Type B pancreatic cell (in vitro differentiated cells): ENCODE data around the gene PRRC2C. TPM values are rescaled to one million over a fixed set of nuclear protein-coding genes. Genes with fewer than 3 reads are reported as not detected.

ENCODE experiments used
- DNase-seq: peaks from one replicate; pipeline ENCODE4 v3.0.0; 2021; ENCODE audit warnings: mixed read lengths; ENCODE audit not compliant: unreplicated experiment; ENCODE audit errors: extremely low spot score
- H3K27ac Mint-ChIP-seq: 2 replicates; pipeline ENCODE4 v1.8.0; 2021; ENCODE audit warnings: mild to moderate bottlenecking, mixed read lengths
- H3K27me3 Mint-ChIP-seq: 2 replicates; pipeline ENCODE4 v1.8.0; 2021; ENCODE audit warnings: mixed read lengths
- H3K36me3 Mint-ChIP-seq: 2 replicates; pipeline ENCODE4 v1.8.0; 2021; ENCODE audit warnings: mixed read lengths
- H3K4me1 Mint-ChIP-seq: one replicate; pipeline ENCODE4 v1.8.0; 2021; ENCODE audit warnings: mixed read lengths; ENCODE audit not compliant: unreplicated experiment
- H3K4me3 Mint-ChIP-seq: 2 replicates; pipeline ENCODE4 v1.8.0; 2021; ENCODE audit warnings: mild to moderate bottlenecking, mixed read lengths
- H3K9me3 Mint-ChIP-seq: 2 replicates; pipeline ENCODE4 v1.8.0; 2021; ENCODE audit warnings: mixed read lengths
- total RNA-seq: library from RNA; stranded (reverse); gene quantifications from 2 replicates; pipeline ENCODE4 v1.2.1, GENCODE V29; 2021; ENCODE audit warnings: low replicate concordance
- TF ChIP-seq, protein P1 (sequence below): fragments of 200-600 bp; sonication (generic); conservative IDR thresholded peaks from 2 replicates; pipeline ENCODE4 v1.5.0; 2021; ENCODE audit warnings: antibody characterized with exemption, mild to moderate bottlenecking

PRRC2C gene
- total RNA-seq, 1 donor from 2014 or later = 172 TPM

- Mint-ChIP-seq H3K9me3 (no peaks in the 10 kb centered on the region), H3K27ac (no peak overlapping the region), H3K27me3 (no peaks in the 10 kb centered on the region), H3K4me3 (no peak overlapping the region), H3K36me3 (no peaks in the 10 kb centered on the region), H3K4me1 (no peaks in the 10 kb centered on the region)
- TF ChIP-seq, protein P1, sequence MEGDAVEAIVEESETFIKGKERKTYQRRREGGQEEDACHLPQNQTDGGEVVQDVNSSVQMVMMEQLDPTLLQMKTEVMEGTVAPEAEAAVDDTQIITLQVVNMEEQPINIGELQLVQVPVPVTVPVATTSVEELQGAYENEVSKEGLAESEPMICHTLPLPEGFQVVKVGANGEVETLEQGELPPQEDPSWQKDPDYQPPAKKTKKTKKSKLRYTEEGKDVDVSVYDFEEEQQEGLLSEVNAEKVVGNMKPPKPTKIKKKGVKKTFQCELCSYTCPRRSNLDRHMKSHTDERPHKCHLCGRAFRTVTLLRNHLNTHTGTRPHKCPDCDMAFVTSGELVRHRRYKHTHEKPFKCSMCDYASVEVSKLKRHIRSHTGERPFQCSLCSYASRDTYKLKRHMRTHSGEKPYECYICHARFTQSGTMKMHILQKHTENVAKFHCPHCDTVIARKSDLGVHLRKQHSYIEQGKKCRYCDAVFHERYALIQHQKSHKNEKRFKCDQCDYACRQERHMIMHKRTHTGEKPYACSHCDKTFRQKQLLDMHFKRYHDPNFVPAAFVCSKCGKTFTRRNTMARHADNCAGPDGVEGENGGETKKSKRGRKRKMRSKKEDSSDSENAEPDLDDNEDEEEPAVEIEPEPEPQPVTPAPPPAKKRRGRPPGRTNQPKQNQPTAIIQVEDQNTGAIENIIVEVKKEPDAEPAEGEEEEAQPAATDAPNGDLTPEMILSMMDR = no peak
- DNase-seq = no peak
These were observed 27.9 kb upstream of the PRRC2C start for GRCh38 chr1:171457412-171457811.

GRCh38 chr1:171460018-171460620, 25.2 kb upstream of the PRRC2C start:
- TF ChIP-seq, protein P1 = no peak
- no peak for DNase-seq
- no peaks in the 10 kb centered on the region for H3K27me3 Mint-ChIP-seq
- H3K4me3 Mint-ChIP-seq = no peak overlapping the region
- no peak overlapping the region for H3K27ac Mint-ChIP-seq
- H3K36me3 Mint-ChIP-seq = no peaks in the 10 kb centered on the region
- H3K4me1 Mint-ChIP-seq = no peaks in the 10 kb centered on the region
- H3K9me3 Mint-ChIP-seq = no peaks in the 10 kb centered on the region

DNA sequence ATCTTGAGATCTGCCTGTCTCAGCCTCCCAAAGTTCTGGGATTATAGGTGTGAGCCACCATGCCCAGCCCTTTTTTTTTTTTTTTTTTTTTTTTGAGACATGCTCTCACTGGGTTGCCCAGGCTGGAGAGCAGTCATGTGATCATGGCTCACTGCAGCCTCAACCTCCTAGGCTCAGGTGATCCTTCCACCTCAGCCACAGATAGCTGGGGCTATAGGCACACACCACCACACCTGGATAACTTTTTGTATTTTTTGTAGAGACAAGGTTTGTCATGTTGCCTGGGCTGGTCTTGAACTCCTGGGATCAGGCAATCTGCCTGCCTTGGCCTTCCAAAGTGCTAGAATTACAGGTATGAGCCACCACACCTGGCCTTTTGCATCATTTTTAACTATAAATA, 17.7 kb upstream of the PRRC2C start:
- no peak overlapping the region for H3K27ac Mint-ChIP-seq

GRCh38 chr1:171468120-171468750, 17.1 kb upstream of the PRRC2C start:
- no peak overlapping the region for H3K4me3 Mint-ChIP-seq
- TF ChIP-seq, protein P1 = no peak
- no peak overlapping the region for H3K27ac Mint-ChIP-seq
- DNase-seq = no peak
- H3K4me1 Mint-ChIP-seq = no peaks in the 10 kb centered on the region
- H3K9me3 Mint-ChIP-seq = no peaks in the 10 kb centered on the region
- no peaks in the 10 kb centered on the region for H3K27me3 Mint-ChIP-seq
- H3K36me3 Mint-ChIP-seq = no peaks in the 10 kb centered on the region

More for the DNA sequence above, 17.7 kb upstream of the PRRC2C start:
- H3K4me1 Mint-ChIP-seq = no peaks in the 10 kb centered on the region
- H3K27me3 Mint-ChIP-seq = no peaks in the 10 kb centered on the region
- no peaks in the 10 kb centered on the region for H3K9me3 Mint-ChIP-seq
- H3K4me3 Mint-ChIP-seq = no peak overlapping the region
- TF ChIP-seq, protein P1 = no peak
- no peaks in the 10 kb centered on the region for H3K36me3 Mint-ChIP-seq
- no peak for DNase-seq

GRCh38 chr1:171470726-171471125, 14.6 kb upstream of the PRRC2C start:
- no peak for DNase-seq
- Mint-ChIP-seq H3K36me3 (no peaks in the 10 kb centered on the region), H3K9me3 (no peaks in the 10 kb centered on the region), H3K27me3 (no peaks in the 10 kb centered on the region), H3K27ac (no peak overlapping the region), H3K4me1 (no peaks in the 10 kb centered on the region), H3K4me3 (no peak overlapping the region)
- TF ChIP-seq, protein P1 = no peak
